AG04450 (cell line): Measurements from ENCODE around the gene RDH8. TPM values are rescaled to one million over a fixed set of nuclear protein-coding genes. Genes with fewer than 3 reads are reported as not detected.

Source experiments
- CTCF ChIA-PET: fragments of 300-600, 350-600 bp; formaldehyde crosslinking; extraction: SDS; loops from one replicate; lab custom pipeline; 2022; ENCODE audit warnings: antibody characterized with exemption, inconsistent platforms; lab: Charles Lee
- POLR2A ChIA-PET: fragments of 350-600 bp; formaldehyde crosslinking; extraction: SDS; loops from one replicate; lab custom pipeline; 2021; ENCODE audit warnings: antibody characterized with exemption, inconsistent platforms; lab: Yijun Ruan, JAX
- DNase-seq: peaks from one replicate; pipeline ENCODE4 v3.0.0-alpha.2; 2011; ENCODE audit warnings: low read depth, low spot score
- H3K27ac ChIP-seq: one replicate; pipeline ENCODE4 v1.5.1; 2012; ENCODE audit warnings: low read depth, low read length, control low read depth
- H3K27me3 ChIP-seq: one replicate; pipeline ENCODE4 v1.6.0; 2012; ENCODE audit warnings: low read length; ENCODE audit not compliant: control insufficient read depth, insufficient read depth
- H3K4me3 ChIP-seq: 2 replicates; pipeline ENCODE4 v1.5.1; 2011; ENCODE audit warnings: mild to moderate bottlenecking, low read depth, low read length, control low read depth
- H3K9me3 ChIP-seq: 2 replicates; pipeline ENCODE4 v1.5.1; 2012; ENCODE audit warnings: low read length; ENCODE audit not compliant: control insufficient read depth, insufficient read depth
- polyA plus RNA-seq: library from polyadenylated mRNA; depleted of rRNA; stranded (reverse); fragments of >200 nt; gene quantifications from 2 replicates; pipeline ENCODE4 v1.2.3, GENCODE V29; 2011
- TF ChIP-seq, protein P1 (sequence below): IDR thresholded peaks from 2 replicates; pipeline ENCODE4 v1.5.1; 2011; ENCODE audit warnings: low read depth, low read length, control low read depth, inconsistent platforms

The RDH8 gene
- polyA plus RNA-seq, 1 experiment: not detected

DNA sequence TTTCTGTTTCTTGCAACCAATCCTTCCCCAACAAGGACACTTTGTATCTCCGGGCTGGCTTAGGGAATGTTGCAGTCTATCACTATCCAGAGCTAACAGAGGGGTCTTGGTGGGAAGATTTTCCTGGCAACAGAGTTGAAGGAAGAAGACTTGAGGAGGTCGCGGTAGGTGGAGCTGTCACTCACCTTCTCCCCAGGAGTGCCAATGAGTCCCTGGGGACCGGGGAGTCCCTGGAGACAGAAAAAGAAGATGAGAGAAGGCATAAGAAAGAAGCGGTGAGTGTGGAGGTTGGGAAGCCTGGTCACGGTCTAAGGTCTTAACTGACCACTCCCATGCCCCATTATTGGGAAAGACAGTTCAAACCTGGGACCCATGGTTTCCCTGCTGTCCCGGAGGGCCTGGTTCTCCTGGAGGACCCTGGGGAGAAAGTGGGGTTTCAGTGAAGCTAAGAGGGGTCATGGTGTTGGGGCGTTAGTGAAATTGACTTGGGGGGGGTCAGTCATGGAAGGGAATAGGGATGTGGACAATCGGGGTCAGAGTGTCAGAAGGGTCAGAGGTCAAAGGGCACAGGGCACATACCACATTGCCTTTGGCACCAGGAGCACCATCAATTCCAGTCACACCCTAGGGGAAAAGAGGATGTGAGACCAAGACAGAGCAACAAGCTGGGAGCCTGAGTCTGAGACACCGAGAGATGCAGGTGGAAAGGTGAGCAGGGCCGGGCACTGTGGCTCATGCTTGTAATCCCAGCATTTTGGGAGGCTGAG is 21.7 kb upstream of the RDH8 start:
- Histone ChIP-seq H3K9me3 (no peaks in the 10 kb centered on the region), H3K4me3 (no peak overlapping the region), H3K27me3 (no peaks in the 10 kb centered on the region), H3K27ac (no peak overlapping the region)
- TF ChIP-seq, protein P1, sequence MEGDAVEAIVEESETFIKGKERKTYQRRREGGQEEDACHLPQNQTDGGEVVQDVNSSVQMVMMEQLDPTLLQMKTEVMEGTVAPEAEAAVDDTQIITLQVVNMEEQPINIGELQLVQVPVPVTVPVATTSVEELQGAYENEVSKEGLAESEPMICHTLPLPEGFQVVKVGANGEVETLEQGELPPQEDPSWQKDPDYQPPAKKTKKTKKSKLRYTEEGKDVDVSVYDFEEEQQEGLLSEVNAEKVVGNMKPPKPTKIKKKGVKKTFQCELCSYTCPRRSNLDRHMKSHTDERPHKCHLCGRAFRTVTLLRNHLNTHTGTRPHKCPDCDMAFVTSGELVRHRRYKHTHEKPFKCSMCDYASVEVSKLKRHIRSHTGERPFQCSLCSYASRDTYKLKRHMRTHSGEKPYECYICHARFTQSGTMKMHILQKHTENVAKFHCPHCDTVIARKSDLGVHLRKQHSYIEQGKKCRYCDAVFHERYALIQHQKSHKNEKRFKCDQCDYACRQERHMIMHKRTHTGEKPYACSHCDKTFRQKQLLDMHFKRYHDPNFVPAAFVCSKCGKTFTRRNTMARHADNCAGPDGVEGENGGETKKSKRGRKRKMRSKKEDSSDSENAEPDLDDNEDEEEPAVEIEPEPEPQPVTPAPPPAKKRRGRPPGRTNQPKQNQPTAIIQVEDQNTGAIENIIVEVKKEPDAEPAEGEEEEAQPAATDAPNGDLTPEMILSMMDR: no peak
- ChIA-PET POLR2A (no interaction called here), CTCF (interaction anchor here (0.6 to 1.4 kb wide), 2 partner anchors 9 to 1720 kb away, joined by 5 to 10 read pairs; no protein-coding TSS in a partner anchor)
- DNase-seq: no peak

DNA sequence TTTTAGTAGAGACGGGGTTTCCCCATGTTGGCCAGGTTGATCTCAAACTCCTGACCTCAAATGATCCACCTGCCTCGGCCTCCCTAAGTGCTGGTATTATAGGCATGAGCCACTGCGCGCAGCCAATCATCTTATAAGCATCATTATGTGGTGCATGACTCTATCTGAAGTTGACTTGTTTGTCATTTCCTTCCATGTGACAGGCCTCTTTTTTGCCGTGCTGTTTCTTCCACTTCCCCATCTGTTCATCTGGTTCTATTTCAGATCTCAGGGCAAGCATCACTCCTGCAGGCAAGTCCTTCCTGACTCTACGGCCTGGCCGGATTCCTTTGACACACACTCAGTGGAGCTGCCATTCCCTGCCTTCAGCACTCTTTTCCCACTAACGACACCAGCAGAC is 18.2 kb upstream of the RDH8 start:
- TF ChIP-seq, protein P1: no peak
- ChIA-PET POLR2A (no interaction called here), CTCF (no interaction called here)
- Histone ChIP-seq H3K9me3 (no peaks in the 10 kb centered on the region), H3K4me3 (no peak overlapping the region), H3K27me3 (no peaks in the 10 kb centered on the region), H3K27ac (no peak overlapping the region)
- DNase-seq: no peak

DNA sequence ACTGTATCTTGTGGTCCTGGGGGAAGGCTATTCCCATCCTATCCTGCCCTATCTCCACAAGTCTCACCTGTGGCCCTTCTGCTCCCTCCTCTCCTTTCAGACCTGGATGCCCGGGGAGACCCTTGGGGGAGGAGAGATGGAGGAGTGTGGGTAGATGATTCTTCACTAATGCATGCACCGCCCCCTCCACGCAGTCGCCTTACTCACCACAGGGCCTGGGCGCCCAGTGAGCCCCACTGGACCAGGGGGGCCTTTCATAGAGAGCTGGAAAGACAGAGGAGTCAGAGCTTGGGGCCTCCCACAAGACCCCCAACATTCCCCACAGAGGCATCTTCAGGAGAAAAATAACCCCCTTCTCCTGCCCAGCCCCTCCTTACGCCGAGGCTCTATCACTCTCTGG is 17.3 kb upstream of the RDH8 start:
- ChIA-PET CTCF (no interaction called here), POLR2A (no interaction called here)
- H3K27ac ChIP-seq: no peak overlapping the region
- H3K9me3 ChIP-seq: no peaks in the 10 kb centered on the region
- H3K4me3 ChIP-seq: no peak overlapping the region
- no peaks in the 10 kb centered on the region for H3K27me3 ChIP-seq
- DNase-seq: no peak
- TF ChIP-seq, protein P1: no peak

DNA sequence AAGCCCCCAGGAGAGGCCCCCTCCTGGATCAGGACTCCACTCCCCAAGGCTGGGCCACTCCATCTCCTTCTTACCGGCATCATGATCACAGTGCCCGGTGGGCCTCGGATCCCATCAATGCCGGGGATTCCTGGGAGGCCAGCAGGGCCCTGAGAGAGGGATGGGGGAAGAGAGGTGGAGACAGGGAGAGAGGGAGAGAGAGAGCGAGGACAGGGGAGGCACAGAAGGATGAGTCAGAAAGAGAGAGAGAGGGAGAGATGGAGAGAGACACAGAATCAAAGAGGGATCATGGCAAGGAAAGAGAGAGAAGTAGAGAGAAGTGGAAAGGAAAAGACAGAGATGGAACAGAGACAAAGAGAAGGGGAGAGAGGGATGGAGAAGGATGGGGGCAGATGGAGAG is 16.7 kb upstream of the RDH8 start:
- POLR2A ChIA-PET: no interaction called here
- DNase-seq: no peak
- CTCF ChIA-PET: no interaction called here
- Histone ChIP-seq H3K27ac (no peak overlapping the region), H3K4me3 (no peak overlapping the region), H3K9me3 (no peaks in the 10 kb centered on the region), H3K27me3 (no peaks in the 10 kb centered on the region)
- TF ChIP-seq, protein P1: no peak

DNA sequence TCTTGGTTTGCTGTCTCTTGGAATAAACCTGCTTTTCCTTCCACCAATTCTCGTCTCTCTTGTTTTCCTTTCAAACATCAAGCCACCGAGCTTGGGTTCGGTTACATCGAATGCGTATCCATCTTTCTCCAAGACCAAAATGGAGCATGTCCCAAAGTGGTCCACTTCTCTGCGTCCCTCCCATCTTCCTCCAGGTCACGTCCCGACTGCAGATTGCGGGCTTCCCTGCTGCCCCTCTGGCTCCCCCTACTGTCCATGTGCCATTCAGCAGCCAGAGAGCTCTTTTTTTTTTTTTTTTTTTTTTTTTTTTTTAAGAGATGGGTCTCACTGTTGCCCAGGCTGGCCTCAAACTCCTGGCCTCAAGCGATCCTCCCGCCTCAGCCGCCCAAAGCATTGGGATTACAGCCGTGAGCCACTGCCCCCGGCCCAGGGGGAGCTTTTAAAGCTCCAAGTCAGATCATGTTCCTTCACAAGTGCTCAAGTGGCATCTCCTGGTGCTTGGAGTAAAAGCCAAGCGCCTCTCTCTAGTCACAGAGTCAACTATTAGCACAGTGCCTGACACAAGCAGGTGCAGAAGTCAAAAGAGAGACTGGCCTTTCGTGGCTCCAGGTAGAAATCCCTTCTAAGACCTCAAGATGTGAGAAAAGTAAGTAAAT is 13.0 kb upstream of the RDH8 start:
- no peak overlapping the region for H3K27ac ChIP-seq

More for the DNA sequence above, 13.0 kb upstream of the RDH8 start:
- ChIA-PET CTCF (interaction anchor here (0.5 to 4.3 kb wide), 58 partner anchors 8 to 1963 kb away, joined by 3 to 59 read pairs (median 5); partner anchors contain the start of genes ANGPTL6, COL5A3 and OLFM2), POLR2A (interaction anchor here (0.6 to 1.0 kb wide), 4 partner anchors 9 to 87 kb away, joined by 3 to 11 read pairs (median 7); no protein-coding TSS in a partner anchor)
- Histone ChIP-seq H3K4me3 (no peak overlapping the region), H3K27me3 (no peaks in the 10 kb centered on the region), H3K9me3 (no peaks in the 10 kb centered on the region)
- DNase-seq: no peak
- TF ChIP-seq, protein P1: peak; percentile 95
